ENCODE measurements around the gene YEATS2.
"Not testable (repeated sequence)": the region's sequence is repeated elsewhere in the genome, so short reads cannot be mapped to it uniquely, and the experiment has no call there.

YEATS2 gene

GRCh38 chr3:183779896-183780465 is 82.4 kb downstream of the YEATS2 start:
- DNase-seq: no peak

DNA sequence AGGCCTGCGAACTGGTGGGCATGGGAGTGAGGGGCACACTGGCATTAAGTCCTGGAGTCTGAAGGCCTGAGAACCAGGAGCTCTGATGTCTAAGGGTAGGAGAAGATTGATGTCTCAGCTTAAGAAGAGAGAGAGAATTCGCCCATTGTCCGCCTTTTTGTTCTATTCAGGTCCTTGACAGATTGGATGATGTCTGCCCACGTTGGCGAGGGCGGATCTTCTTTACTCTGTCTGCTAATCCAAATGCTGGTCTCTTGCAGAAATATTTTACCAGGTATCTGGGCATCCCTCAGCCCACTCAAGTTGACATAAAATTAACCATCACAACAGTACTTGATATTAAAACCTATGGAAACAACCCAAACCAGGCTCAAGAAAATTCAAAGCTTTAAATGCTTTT is 83.6 kb downstream of the YEATS2 start:
- DNase-seq: no peak

DNA sequence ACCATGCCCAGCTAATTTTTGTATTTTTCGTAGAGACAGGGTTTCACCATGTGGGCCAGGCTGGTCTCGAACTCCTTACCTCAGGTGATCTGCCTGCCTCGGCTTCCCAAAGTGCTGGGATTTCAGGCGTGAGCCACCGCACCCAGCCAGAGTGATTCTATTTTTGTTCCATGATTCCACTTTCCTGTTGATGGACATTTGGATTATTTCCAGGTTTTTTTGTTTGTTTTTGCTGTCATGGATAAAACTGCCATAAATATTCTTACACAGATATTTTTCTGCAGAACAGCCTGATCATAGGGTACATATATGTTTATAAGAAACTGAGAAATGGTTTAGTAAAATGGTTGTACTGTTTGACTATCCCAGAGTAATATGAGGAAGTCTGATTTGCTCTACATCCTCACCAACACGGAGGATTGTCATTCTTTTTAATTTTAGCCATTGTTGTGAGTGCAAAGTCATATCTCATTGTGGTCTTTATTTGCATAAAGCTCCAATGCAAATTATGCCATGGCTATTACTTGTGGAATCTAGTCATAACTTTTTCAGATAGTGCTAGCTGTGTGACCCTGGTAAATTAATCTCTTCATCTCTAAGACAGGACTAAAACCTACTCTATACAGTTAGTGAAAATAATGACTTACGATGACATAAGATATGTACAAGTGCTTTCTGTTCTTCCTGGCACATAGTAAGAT is 85.1 kb downstream of the YEATS2 start:
- DNase-seq: no peak

DNA sequence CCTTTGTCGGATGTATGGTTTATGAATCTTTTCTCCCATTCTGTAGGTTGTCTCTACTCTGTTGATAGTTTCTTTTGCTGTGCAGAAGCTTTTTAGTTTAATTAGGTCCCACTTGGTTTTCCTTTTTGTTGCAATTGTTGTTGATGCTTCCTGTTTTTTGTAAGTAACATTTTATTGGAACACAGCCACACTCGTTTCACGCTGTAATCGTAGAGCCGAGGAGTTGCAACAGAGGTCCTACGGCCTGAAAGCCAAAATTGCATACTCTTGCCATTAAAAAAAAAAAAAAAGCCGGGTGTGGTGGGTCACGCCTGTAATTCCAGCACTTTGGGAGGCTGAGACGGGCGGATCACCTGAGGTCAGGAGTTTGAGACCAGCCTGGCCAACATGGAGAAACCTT is 86.9 kb downstream of the YEATS2 start:
- DNase-seq: not testable (repeated sequence)

GRCh38 chr3:183789826-183790225 is 92.2 kb downstream of the YEATS2 start:
- no peak for DNase-seq

DNA sequence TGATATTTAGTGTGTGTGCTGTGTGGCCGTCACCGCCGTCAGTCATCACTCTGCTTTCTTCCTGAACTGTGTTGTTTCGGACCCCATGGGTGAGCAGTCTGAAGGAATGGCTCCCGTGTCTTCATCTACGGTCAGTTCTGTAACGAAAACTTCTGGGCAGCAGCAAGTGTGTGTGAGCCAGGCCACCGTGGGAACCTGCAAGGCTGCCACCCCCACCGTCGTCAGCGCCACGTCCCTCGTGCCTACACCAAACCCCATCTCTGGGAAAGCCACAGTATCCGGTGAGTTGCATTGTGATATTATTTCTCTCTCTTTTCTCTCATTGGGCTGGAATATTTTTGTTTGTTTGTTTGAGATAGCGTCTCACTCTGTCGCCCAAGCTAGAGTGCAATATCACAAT is 93.1 kb downstream of the YEATS2 start:
- DNase-seq: no peak

DNA sequence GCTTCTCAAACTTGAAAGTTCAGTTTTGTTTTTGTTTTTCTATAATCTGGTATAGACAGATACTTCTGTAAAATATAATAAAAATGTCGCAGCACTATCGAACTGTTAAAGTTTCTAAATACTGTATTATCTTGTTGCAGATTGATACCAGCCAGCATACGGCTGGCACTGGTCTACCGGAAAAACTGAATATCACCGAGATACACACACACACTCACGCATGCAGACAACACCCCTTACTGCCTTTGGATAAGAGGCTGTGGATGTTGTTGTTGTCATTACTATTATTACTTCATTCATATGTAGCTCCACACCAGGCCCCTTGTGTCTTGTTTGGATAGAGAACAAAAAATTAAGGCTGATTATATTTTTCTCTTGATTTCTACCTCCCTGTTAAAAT is 95.4 kb downstream of the YEATS2 start:
- DNase-seq: no peak

DNA sequence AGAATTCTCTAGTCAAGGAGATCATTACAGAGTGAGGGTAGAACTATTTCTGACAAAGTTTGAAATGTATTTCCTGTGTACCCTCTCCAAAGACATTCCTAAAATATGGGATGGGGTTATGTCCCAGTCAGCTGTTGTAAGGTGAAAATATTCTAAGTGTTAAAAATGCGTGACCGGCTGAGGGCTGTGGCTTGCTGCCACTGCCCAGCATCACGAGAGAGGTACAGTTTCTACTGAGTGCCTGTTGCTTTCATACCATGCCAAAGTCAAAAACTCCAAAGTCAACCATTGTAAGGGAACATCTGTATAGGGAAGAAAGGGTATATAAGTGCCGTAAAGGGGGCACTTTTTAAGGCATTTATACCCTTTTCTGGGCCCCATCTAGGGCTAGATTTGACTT is 96.9 kb downstream of the YEATS2 start:
- DNase-seq: no peak

DNA sequence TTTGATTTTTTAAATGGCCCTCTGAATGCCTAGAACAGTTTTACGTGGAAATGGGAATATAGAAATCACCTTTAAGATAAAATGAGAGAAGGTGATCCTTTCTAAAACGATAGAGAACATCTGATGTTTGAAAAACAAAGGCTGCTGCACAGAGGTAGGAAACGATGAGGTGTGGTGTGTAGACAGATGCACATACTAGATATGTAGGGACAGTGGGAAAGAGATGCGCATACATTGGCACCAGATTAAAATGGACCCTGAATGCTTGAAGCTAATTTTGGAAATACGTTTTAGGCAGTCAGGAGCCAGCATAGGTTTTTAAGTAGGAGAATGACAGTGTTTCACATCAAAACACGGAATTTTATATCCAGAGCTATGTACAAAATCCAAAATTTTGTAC is 98.8 kb downstream of the YEATS2 start:
- no peak for DNase-seq

- DNase-seq: no peak
Observed at GRCh38 chr3:183797996-183798395, 100.4 kb downstream of the YEATS2 start.

DNA sequence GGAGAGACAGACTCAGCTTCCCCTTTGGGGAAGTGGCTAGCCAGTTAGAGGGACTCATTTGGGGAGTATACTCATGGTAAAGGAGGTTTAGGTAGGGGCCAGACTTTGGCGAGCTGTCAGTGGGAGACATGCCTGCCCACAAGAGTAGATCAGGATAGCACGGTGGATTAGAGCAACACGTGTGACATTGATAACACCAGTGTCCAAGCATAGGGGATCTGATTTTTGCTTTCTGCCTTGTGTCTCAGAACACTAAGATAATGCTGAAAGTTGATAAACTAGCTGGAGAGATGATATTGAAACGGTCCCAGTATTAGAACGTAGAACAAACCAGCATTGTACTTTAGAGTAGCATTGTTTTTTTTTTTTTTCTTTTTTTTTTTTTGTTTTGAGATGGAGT is 101.9 kb downstream of the YEATS2 start:
- DNase-seq: no peak

GRCh38 chr3:183800243-183800863 is 102.8 kb downstream of the YEATS2 start:
- DNase-seq: no peak

GRCh38 chr3:183801601-183802000 is 104.0 kb downstream of the YEATS2 start:
- DNase-seq: no peak

- no peak for DNase-seq
Observed at GRCh38 chr3:183802989-183803388, 105.4 kb downstream of the YEATS2 start.

- DNase-seq: no peak
Observed at GRCh38 chr3:183807209-183807728, 109.7 kb downstream of the YEATS2 start.

- no peak for DNase-seq
Observed at GRCh38 chr3:183807881-183808280, 110.3 kb downstream of the YEATS2 start.

DNA sequence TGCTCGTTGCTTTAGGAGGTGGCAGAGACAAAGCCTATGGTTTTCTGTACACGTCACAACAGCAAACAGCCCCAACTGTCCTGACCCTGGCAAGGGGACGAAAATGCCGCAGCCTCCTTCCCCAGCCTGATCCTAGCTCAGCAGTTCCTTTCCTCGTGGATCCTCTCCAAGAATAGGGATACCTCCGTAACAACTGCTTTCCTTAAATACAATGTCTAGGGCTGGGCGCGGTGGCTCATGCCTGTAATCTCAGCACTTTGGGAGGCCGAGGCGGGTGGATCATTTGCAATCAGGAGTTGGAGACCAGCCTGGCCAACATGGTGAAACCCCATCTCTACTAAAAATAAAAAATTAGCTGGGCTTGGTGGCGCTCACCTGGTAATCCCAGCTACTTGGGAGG is 110.8 kb downstream of the YEATS2 start:
- no peak for DNase-seq

GRCh38 chr3:183809270-183809669 is 111.7 kb downstream of the YEATS2 start:
- DNase-seq: no peak

GRCh38 chr3:183810643-183811594 is 113.3 kb downstream of the YEATS2 start:
- no peak for DNase-seq

GRCh38 chr3:183811638-183812037 is 114.0 kb downstream of the YEATS2 start:
- DNase-seq: no peak

DNA sequence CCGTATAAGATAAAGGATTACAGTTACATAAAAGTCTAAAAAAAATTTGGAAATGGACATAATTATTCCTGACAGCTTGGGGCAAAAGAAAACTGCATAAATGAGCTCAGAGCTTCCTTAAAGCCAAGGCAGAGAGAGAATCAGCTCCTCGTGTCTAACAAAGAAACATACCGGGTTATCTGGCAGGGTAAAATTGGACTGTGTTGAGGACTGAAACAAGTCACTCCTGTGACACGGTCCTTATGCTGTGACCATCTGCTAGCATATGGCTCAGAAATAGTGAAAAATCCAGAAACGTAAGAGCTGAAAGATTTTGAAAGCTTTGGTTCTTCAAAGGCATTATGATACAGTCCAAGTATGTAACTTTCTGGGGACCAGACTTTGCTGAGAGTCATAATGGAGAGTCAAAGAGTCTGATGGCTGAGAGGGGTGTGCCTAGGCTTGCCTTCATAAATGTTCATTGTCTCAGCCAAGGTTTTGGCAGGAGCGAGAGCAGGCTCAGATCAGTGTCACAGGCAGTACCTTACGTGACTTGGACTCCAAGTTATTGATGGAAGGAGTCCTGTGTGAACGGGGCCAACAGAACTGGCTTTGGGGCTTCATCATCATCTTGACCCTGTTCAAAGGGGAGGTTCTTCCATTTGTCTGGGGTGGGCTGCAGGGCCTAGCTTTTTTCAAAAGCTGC is 115.3 kb downstream of the YEATS2 start:
- DNase-seq: no peak

DNA sequence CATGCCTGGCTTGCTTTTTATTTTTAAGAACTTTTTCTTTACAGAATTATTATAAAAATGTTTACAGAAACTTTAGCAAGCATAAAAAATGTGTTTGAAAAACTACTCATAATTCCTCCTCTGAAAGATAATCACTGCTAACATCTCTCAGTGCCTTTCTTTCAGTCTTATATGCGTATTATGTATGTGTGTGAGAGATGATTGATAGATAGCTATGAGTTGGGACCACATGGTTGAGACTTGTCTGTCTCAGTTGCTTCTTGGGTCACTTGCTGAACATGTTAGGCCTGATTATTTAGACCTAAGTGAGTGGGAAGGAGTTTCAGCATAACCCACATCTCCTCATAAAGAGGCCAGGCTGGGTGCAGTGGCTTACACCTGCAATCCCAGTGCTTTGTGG is 116.6 kb downstream of the YEATS2 start:
- no peak for DNase-seq

- no peak for DNase-seq
Observed at GRCh38 chr3:183815563-183815940, 118.0 kb downstream of the YEATS2 start.

All from fibroblast of upper back skin (primary cell).